ENCODE measurements around the gene NAB2.

DNA sequence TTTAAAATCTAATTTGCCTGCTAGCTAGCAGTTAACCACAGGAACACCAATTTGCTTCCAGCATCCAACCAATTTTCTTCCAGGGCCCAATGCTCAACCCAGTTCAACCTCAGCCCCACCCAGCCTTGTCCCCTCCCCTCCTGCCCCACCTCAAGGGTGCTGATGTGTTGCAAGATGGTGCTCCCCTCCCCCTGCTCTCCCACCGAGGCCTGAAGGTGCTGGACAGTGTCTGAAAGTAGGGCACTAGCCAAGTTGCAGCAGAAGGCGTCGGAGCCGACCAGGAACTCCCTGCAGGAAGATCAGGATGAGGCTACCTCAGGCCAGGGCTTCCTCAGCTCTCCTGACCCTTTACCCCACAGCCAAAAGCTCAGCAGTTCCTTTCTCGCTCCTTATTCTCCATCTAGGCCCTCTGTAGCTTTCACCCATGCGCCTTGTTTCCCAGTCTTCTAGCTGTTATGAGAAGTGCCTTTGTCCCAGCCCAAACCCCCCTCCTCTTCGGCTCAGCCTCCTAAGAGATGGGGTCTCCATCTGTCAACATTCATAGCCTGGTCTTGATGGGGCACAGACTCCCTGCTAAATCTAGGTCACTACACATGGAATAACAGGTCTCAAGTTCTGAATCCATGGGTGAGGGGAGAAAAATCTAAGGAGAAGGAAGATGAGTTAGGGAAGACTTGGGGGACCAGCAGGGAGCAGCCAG, 18.7 kb downstream of the NAB2 start:
- TF ChIP-seq, protein P1, sequence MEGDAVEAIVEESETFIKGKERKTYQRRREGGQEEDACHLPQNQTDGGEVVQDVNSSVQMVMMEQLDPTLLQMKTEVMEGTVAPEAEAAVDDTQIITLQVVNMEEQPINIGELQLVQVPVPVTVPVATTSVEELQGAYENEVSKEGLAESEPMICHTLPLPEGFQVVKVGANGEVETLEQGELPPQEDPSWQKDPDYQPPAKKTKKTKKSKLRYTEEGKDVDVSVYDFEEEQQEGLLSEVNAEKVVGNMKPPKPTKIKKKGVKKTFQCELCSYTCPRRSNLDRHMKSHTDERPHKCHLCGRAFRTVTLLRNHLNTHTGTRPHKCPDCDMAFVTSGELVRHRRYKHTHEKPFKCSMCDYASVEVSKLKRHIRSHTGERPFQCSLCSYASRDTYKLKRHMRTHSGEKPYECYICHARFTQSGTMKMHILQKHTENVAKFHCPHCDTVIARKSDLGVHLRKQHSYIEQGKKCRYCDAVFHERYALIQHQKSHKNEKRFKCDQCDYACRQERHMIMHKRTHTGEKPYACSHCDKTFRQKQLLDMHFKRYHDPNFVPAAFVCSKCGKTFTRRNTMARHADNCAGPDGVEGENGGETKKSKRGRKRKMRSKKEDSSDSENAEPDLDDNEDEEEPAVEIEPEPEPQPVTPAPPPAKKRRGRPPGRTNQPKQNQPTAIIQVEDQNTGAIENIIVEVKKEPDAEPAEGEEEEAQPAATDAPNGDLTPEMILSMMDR (conservative IDR thresholded peaks at IDR 0.05; ENCODE audit: low read depth, low read length): no peak
- TF ChIP-seq EZH2 (IDR thresholded peaks at IDR 0.05; ENCODE audit: low read length, unreplicated experiment): no peak
- TF ChIP-seq EZH2phosphoT487 (IDR thresholded peaks at IDR 0.05; ENCODE audit: borderline replicate concordance, low read length): no peak
